Measurements from ENCODE around the gene PC. TPM values are rescaled to one million over a fixed set of nuclear protein-coding genes. Genes with fewer than 3 reads are reported as not detected.

Gene PC
- total RNA-seq, 1 donor from 2014 or later, result 24.4 TPM

GRCh38 chr11:66866511-66866986 lies 91.6 kb downstream of the PC start:
- DNase-seq, result peak; percentile 92

- no peak for DNase-seq
Observed at GRCh38 chr11:66866007-66866406, 92.2 kb downstream of the PC start.

- DNase-seq, result peak; percentile 51
Observed at GRCh38 chr11:66864924-66865697, 93.1 kb downstream of the PC start.

- DNase-seq, result no peak
Observed at GRCh38 chr11:66864172-66864901, 93.8 kb downstream of the PC start.

GRCh38 chr11:66863428-66864125 lies 94.6 kb downstream of the PC start:
- no peak for DNase-seq

GRCh38 chr11:66862559-66863037 lies 95.6 kb downstream of the PC start:
- no peak for DNase-seq

- no peak for DNase-seq
Observed at GRCh38 chr11:66861774-66862558, 96.2 kb downstream of the PC start.

- DNase-seq, result no peak
Observed at GRCh38 chr11:66861038-66861773, 97.0 kb downstream of the PC start.

GRCh38 chr11:66860449-66860831 lies 97.7 kb downstream of the PC start:
- no peak for DNase-seq

GRCh38 chr11:66859686-66860448 lies 98.3 kb downstream of the PC start:
- DNase-seq, result no peak

GRCh38 chr11:66858939-66859685 lies 99.1 kb downstream of the PC start:
- DNase-seq, result no peak

- DNase-seq, result no peak
Observed at GRCh38 chr11:66858186-66858938, 99.8 kb downstream of the PC start.

GRCh38 chr11:66857927-66858185 lies 100.3 kb downstream of the PC start:
- DNase-seq, result no peak

- peak; percentile 28 for DNase-seq
Observed at GRCh38 chr11:66857234-66857926, 100.8 kb downstream of the PC start.

- DNase-seq, result no peak
Observed at GRCh38 chr11:66856496-66857233, 101.5 kb downstream of the PC start, which contains the start of gene LRFN4. LRFN4 (plus strand) TSS chr11:66857064; CDS start chr11:66857745, 681 bp downstream.

GRCh38 chr11:66855574-66856495 lies 102.3 kb downstream of the PC start:
- DNase-seq, result peak; percentile 97

Data from tongue (tissue), 2 donors.